WTC11 (cell line): Measurements from ENCODE around the gene CEBPA. TPM values are rescaled to one million over a fixed set of nuclear protein-coding genes. Genes with fewer than 3 reads are reported as not detected.
A peak's percentile ranks its signal among the peaks of the same experiment; 100 is the strongest.

Source experiments
- ATAC-seq: fragments of 200-7000 bp; cut with Tn5 transposase; 2 replicates; pipeline ENCODE4 v1.10.0; 2021; ENCODE audit warnings: mild to moderate bottlenecking, moderate library complexity
- CTCF ChIA-PET: fragments of 300-600 bp; sonication (Branson Sonifier 250); formaldehyde crosslinking; loops from one replicate; lab custom pipeline; 2021; ENCODE audit warnings: antibody characterized with exemption; lab: Charles Lee
- POLR2A ChIA-PET: fragments of 350-600 bp; sonication (Branson Sonifier 250); formaldehyde crosslinking; loops from one replicate; lab custom pipeline; 2021; ENCODE audit warnings: antibody characterized with exemption; lab: Charles Lee
- DNase-seq: peaks from one replicate; pipeline ENCODE4 v3.0.0; 2021; ENCODE audit warnings: low spot score
- H3K27ac Mint-ChIP-seq: 2 replicates; pipeline ENCODE4 v1.8.0; 2021; ENCODE audit warnings: mixed read lengths
- H3K27me3 Mint-ChIP-seq: 2 replicates; pipeline ENCODE4 v1.8.0; 2021; ENCODE audit warnings: low read depth, mild to moderate bottlenecking, moderate library complexity, mixed read lengths
- H3K36me3 Mint-ChIP-seq: 2 replicates; pipeline ENCODE4 v1.8.0; 2021; ENCODE audit warnings: mixed read lengths
- H3K4me1 Mint-ChIP-seq: 2 replicates; pipeline ENCODE4 v1.8.0; 2022; ENCODE audit warnings: mixed read lengths
- H3K4me3 Mint-ChIP-seq: 2 replicates; pipeline ENCODE4 v1.8.0; 2021; ENCODE audit warnings: mild to moderate bottlenecking, moderate library complexity, mixed read lengths
- H3K9me3 Mint-ChIP-seq: 2 replicates; pipeline ENCODE4 v1.8.0; 2021; ENCODE audit warnings: mixed read lengths
- FOXJ3 ChIP-seq: sonication (generic); formaldehyde crosslinking; IDR thresholded peaks from 2 replicates; pipeline ENCODE4 v1.9.0; 2021; ENCODE audit warnings: missing genetic modification reagents, mild to moderate bottlenecking, borderline replicate concordance
- FOXP1 ChIP-seq: sonication (generic); formaldehyde crosslinking; IDR thresholded peaks from 2 replicates; pipeline ENCODE4 v1.8.0; 2022; ENCODE audit warnings: missing genetic modification reagents, mild to moderate bottlenecking, moderate library complexity, borderline replicate concordance
- GABPB1 ChIP-seq: sonication (generic); formaldehyde crosslinking; IDR thresholded peaks from 2 replicates; pipeline ENCODE4 v1.8.1; 2023; ENCODE audit warnings: mild to moderate bottlenecking, missing genetic modification reagents
- GTF2I ChIP-seq: fragments of 250-450 bp; sonication (Bioruptor Pico); conservative IDR thresholded peaks from 2 replicates; pipeline ENCODE4 v1.4.0; 2021; ENCODE audit warnings: mild to moderate bottlenecking
- KAT7 ChIP-seq: sonication (generic); formaldehyde crosslinking; IDR thresholded peaks from 2 replicates; pipeline ENCODE4 v1.8.1; 2023; ENCODE audit warnings: missing genetic modification reagents, mild to moderate bottlenecking, borderline replicate concordance
- MLX ChIP-seq: sonication (generic); formaldehyde crosslinking; IDR thresholded peaks from 2 replicates; pipeline ENCODE4 v1.8.1; 2023; ENCODE audit warnings: mild to moderate bottlenecking, missing genetic modification reagents, moderate library complexity
- NR2C2 ChIP-seq: sonication (generic); formaldehyde crosslinking; IDR thresholded peaks from 2 replicates; pipeline ENCODE4 v1.8.0; 2022; ENCODE audit warnings: mild to moderate bottlenecking, missing genetic modification reagents
- RELA ChIP-seq: sonication (generic); formaldehyde crosslinking; IDR thresholded peaks from 2 replicates; pipeline ENCODE4 v1.8.1; 2022; ENCODE audit warnings: missing genetic modification reagents, mild to moderate bottlenecking, borderline replicate concordance
- STAT6 ChIP-seq: sonication (generic); formaldehyde crosslinking; conservative IDR thresholded peaks from 2 replicates; pipeline ENCODE4 v1.8.1; 2023; ENCODE audit warnings: mild to moderate bottlenecking, low read depth, missing genetic modification reagents, moderate library complexity
- TCF7 ChIP-seq: sonication (generic); formaldehyde crosslinking; IDR thresholded peaks from 2 replicates; pipeline ENCODE4 v1.8.0; 2022; ENCODE audit warnings: mild to moderate bottlenecking, low read depth, missing genetic modification reagents, moderate library complexity
- ZNF121 ChIP-seq: sonication (generic); formaldehyde crosslinking; IDR thresholded peaks from 2 replicates; pipeline ENCODE4 v1.8.0; 2023; ENCODE audit warnings: missing genetic modification reagents
- ZNF219 ChIP-seq: sonication (generic); formaldehyde crosslinking; IDR thresholded peaks from 2 replicates; pipeline ENCODE4 v1.8.0; 2023; ENCODE audit warnings: missing genetic modification reagents, mild to moderate bottlenecking, borderline replicate concordance
- ZNF263 ChIP-seq: sonication (generic); formaldehyde crosslinking; IDR thresholded peaks from 2 replicates; pipeline ENCODE4 v1.8.1; 2022; ENCODE audit warnings: low read depth, mild to moderate bottlenecking, moderate library complexity, missing genetic modification reagents
- ZNF396 ChIP-seq: fragments of 250-450 bp; sonication (Bioruptor Pico); IDR thresholded peaks from 2 replicates; pipeline ENCODE4 v1.8.0; 2021; ENCODE audit warnings: mild to moderate bottlenecking, moderate library complexity, borderline replicate concordance
- ZNF423 ChIP-seq: fragments of 250-450 bp; sonication (Bioruptor Pico); IDR thresholded peaks from 2 replicates; pipeline ENCODE4 v2.1.2; 2022; ENCODE audit warnings: mild to moderate bottlenecking, moderate library complexity
- total RNA-seq: library from RNA; stranded (reverse); gene quantifications from 3 replicates; pipeline ENCODE4 v1.2.3, GENCODE V29; 2021
- TF ChIP-seq, protein P1 (sequence below): sonication (generic); formaldehyde crosslinking; IDR thresholded peaks from 2 replicates; pipeline ENCODE4 v1.8.0; 2023; ENCODE audit warnings: mild to moderate bottlenecking, missing genetic modification reagents
- TF ChIP-seq, protein P2 (sequence below): fragments of 250-450 bp; sonication (Bioruptor Pico); IDR thresholded peaks from 2 replicates; pipeline ENCODE4 v1.8.0; 2021; ENCODE audit warnings: mild to moderate bottlenecking

The CEBPA gene
- total RNA-seq, 1 experiment from 2014 or later = 5.6 TPM

DNA sequence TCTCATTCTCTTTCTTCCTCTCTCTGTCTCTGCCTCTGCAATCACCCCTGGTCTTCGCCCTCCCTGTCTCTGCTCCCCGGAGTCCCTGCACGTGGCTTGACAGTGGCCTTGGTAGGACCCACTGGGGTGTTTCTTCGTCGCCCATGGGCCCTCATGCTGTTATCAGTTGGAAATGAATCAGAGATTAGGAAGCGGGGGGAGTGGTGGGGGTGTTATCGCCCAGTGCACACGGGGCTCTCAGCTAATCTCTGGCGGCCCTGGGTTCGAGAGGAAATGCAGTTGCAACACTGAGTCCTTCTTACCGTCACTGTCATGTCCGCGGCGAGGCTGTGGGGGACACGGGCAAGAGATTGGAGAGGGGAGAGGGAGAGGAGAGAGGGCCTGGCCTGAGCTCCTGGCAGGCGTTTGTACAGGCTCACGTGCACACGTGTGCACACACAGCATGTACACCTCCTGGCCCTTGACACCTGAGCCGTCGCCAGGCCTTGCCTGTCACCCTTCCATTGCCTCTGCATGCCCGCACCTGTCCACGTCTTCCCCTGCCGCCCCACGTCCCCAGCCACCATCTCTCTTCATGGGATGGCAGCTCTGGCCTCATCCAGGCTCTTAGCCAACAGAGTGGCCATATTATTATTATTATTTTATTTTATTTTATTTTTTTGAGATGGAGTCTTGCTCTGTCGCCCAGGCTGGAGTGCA is 38.9 kb downstream of the CEBPA start:
- Mint-ChIP-seq H3K36me3 (no peaks in the 10 kb centered on the region), H3K27me3 (peaks cover 6% of the 10 kb centered on the region; the same call in 1 of the 2 replicates), H3K27ac (no peak overlapping the region), H3K9me3 (peaks cover under 1% of the 10 kb centered on the region; the same call in 1 of the 2 replicates), H3K4me1 (peaks cover 3% of the 10 kb centered on the region), H3K4me3 (no peak overlapping the region)
- DNase-seq = no peak
- ChIA-PET CTCF (no interaction called here), POLR2A (no interaction called here)
- no peak for ATAC-seq
- TF ChIP-seq FOXP1 (CRISPR knock-in tag) = no peak
- TF ChIP-seq, protein P1, sequence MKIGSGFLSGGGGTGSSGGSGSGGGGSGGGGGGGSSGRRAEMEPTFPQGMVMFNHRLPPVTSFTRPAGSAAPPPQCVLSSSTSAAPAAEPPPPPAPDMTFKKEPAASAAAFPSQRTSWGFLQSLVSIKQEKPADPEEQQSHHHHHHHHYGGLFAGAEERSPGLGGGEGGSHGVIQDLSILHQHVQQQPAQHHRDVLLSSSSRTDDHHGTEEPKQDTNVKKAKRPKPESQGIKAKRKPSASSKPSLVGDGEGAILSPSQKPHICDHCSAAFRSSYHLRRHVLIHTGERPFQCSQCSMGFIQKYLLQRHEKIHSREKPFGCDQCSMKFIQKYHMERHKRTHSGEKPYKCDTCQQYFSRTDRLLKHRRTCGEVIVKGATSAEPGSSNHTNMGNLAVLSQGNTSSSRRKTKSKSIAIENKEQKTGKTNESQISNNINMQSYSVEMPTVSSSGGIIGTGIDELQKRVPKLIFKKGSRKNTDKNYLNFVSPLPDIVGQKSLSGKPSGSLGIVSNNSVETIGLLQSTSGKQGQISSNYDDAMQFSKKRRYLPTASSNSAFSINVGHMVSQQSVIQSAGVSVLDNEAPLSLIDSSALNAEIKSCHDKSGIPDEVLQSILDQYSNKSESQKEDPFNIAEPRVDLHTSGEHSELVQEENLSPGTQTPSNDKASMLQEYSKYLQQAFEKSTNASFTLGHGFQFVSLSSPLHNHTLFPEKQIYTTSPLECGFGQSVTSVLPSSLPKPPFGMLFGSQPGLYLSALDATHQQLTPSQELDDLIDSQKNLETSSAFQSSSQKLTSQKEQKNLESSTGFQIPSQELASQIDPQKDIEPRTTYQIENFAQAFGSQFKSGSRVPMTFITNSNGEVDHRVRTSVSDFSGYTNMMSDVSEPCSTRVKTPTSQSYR (CRISPR knock-in tag) = no peak
- TF ChIP-seq NR2C2 (CRISPR knock-in tag) = no peak
- TF ChIP-seq, protein P2, sequence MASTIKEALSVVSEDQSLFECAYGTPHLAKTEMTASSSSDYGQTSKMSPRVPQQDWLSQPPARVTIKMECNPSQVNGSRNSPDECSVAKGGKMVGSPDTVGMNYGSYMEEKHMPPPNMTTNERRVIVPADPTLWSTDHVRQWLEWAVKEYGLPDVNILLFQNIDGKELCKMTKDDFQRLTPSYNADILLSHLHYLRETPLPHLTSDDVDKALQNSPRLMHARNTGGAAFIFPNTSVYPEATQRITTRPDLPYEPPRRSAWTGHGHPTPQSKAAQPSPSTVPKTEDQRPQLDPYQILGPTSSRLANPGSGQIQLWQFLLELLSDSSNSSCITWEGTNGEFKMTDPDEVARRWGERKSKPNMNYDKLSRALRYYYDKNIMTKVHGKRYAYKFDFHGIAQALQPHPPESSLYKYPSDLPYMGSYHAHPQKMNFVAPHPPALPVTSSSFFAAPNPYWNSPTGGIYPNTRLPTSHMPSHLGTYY (CRISPR knock-in tag) = no peak
- no peak for TF ChIP-seq GABPB1
- no peak for TF ChIP-seq GTF2I (CRISPR knock-in tag)
- no peak for TF ChIP-seq FOXJ3 (CRISPR knock-in tag)
- TF ChIP-seq ZNF396 = no peak
- no peak for TF ChIP-seq KAT7
- TF ChIP-seq RELA (CRISPR knock-in tag) = no peak
- no peak for TF ChIP-seq STAT6 (CRISPR knock-in tag)
- TF ChIP-seq ZNF423 (CRISPR knock-in tag) = no peak
- no peak for TF ChIP-seq TCF7 (CRISPR knock-in tag)
- no peak for TF ChIP-seq ZNF263
- no peak for TF ChIP-seq ZNF219

- H3K27ac Mint-ChIP-seq = no peak overlapping the region
- H3K4me1 Mint-ChIP-seq = peaks cover 3% of the 10 kb centered on the region
- H3K27me3 Mint-ChIP-seq = peaks cover 6% of the 10 kb centered on the region; the same call in 1 of the 2 replicates
- ChIA-PET POLR2A (no interaction called here), CTCF (interaction anchor here (1.0 to 2.1 kb wide), 6 partner anchors 12 to 136 kb away, joined by 3 to 5 read pairs (median 4); no protein-coding TSS in a partner anchor)
- no peak for DNase-seq
- peak; percentile 72 for ATAC-seq
- peaks cover 10% of the 10 kb centered on the region; the same call in 1 of the 2 replicates for H3K9me3 Mint-ChIP-seq
- H3K36me3 Mint-ChIP-seq = peaks cover 3% of the 10 kb centered on the region; the same call in 1 of the 2 replicates
- H3K4me3 Mint-ChIP-seq = no peak overlapping the region
- TF ChIP-seq ZNF121 (CRISPR knock-in tag) = peak; percentile 71
- TF ChIP-seq MLX (CRISPR knock-in tag) = no peak
- TF ChIP-seq ZNF263 = no peak
- no peak for TF ChIP-seq TCF7 (CRISPR knock-in tag)
- no peak for TF ChIP-seq KAT7
Observed at GRCh38 chr19:33261511-33262189, 40.7 kb downstream of the CEBPA start.
